Lower leg skin (tissue), 4 donors: ENCODE data around the gene ASAP2. TPM values are rescaled to one million over a fixed set of nuclear protein-coding genes. Genes with fewer than 3 reads are reported as not detected.

ENCODE experiments used
- DNase-seq, 2 donors: peaks; one replicate each; pipeline ENCODE4 v3.0.0-alpha.2; 2019; ENCODE audit warnings: low spot score in 2 of 2
- H3K4me3 ChIP-seq: fragments of 200-600 bp; sonication (generic); 2 replicates; pipeline ENCODE4 v1.5.1; 2017; ENCODE audit warnings: mild to moderate bottlenecking, low read depth; ENCODE audit not compliant: poor library complexity, severe bottlenecking
- CTCF ChIP-seq, 3 donors: fragments of 450-650 bp; IDR thresholded peaks; one replicate each; pipeline ENCODE4 v1.5.1; 2016; ENCODE audit warnings: antibody characterized with exemption in 3 of 3, mild to moderate bottlenecking in 3 of 3, moderate library complexity in 2 of 3
- POLR2A ChIP-seq, 2 donors: fragments of 450-650 bp; IDR thresholded peaks; one replicate each; pipeline ENCODE4 v1.6.1; 2016 to 2017; ENCODE audit warnings: antibody characterized with exemption in 2 of 2, mild to moderate bottlenecking in 1 of 2, moderate library complexity in 1 of 2
- WGBS, 2 donors: methylation state at CpG; one replicate each; pipeline ENCODE4 v1.1.5; 2018; 5-methylcytosine and 5-hydroxymethylcytosine counted together
- intact Hi-C: fragments of 100-400 bp; cut with DNase I; formaldehyde crosslinking; loops from one replicate; pipeline ENCODE4 v1.15.0; 2023; ENCODE audit warnings: low total_unique reads
- total RNA-seq, 4 donors: library from RNA; depleted of rRNA; stranded (reverse); fragments of >200 nt; gene quantifications; one replicate each; pipeline ENCODE4 v1.1.0, GENCODE V29; 2016

Gene ASAP2
- total RNA-seq, 4 donors from 2014 or later = 30.4 to 40.7 (median 33.1) TPM

- TF ChIP-seq CTCF (IDR thresholded peaks at IDR 0.05) (no peak), POLR2A (IDR thresholded peaks at IDR 0.05) (no peak)
- intact Hi-C loops = loop anchor here (10.0 kb wide), 1 partner anchor 130 kb away; no protein-coding TSS in a partner anchor
- no peak for DNase-seq
- 90 to 93% methylated on average over 3 of the region's 3 CpGs for WGBS, 2 donors
- no peak overlapping the region for H3K4me3 ChIP-seq
Observed at GRCh38 chr2:9204939-9205338, 1.7 kb upstream of the ASAP2 start.

GRCh38 chr2:9205486-9205885, 1.1 kb upstream of the ASAP2 start:
- DNase-seq = no peak

DNA sequence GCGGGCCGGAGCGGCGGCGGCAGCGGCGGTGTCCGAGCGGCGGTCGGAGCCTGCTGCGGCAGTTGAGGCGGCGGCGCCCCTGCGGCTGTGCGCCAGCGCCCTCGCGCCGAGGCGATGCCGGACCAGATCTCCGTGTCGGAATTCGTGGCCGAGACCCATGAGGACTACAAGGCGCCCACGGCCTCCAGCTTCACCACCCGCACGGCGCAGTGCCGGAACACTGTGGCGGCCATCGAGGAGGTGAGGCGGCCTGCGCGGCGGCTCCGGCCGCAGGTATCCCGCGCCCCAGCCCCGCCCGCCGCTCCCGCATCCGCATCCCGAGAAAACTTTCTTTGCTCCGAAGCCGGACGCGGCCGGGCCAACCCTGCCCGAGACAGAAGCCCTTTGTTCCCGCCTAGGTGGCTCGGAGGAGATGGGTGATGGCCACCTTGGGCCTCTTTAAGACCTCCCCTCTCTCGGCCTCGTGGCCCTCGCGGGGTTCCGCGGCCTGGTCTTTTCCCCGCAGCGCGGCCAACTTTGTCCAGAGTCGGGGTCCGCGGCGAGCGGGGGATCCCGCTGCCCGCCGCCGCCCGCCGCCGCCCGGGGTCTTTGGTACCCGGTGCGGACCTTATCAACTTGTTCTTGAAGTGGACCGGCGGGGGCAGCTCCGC, 504 bp downstream of the ASAP2 start:
- DNase-seq = peak in 1 of 2 donors; percentile 91
- intact Hi-C loops = loop anchor here (10.0 kb wide), 1 partner anchor 128 kb away; no protein-coding TSS in a partner anchor
- TF ChIP-seq POLR2A (IDR thresholded peaks at IDR 0.05) (no peak), CTCF (IDR thresholded peaks at IDR 0.05) (no peak)
- peak overlapping the region; percentile 74 for H3K4me3 ChIP-seq
- 0% methylated on average over 3 to 45 of the region's 84 CpGs for WGBS, 2 donors

More at GRCh38 chr2:9205486-9205885, 1.1 kb upstream of the ASAP2 start:
- no peak overlapping the region for H3K4me3 ChIP-seq
- 56 to 57% methylated on average over 6 of the region's 6 CpGs for WGBS, 2 donors
- TF ChIP-seq CTCF (IDR thresholded peaks at IDR 0.05) (no peak), POLR2A (IDR thresholded peaks at IDR 0.05) (no peak)
- intact Hi-C loops = loop anchor here (10.0 kb wide), 1 partner anchor 129 kb away; no protein-coding TSS in a partner anchor

GRCh38 chr2:9207641-9208311, 1.2 kb downstream of the ASAP2 start:
- TF ChIP-seq POLR2A (IDR thresholded peaks at IDR 0.05) (no peak), CTCF (IDR thresholded peaks at IDR 0.05) (no peak)
- peak overlapping the region; percentile 74 for H3K4me3 ChIP-seq
- intact Hi-C loops = loop anchor here (10.0 kb wide), 1 partner anchor 127 kb away; no protein-coding TSS in a partner anchor
- WGBS, 2 donors = 2 to 3% methylated on average over 9 to 24 of the region's 34 CpGs
- DNase-seq = peak in 1 of 2 donors; percentile 87

- intact Hi-C loops = loop anchor here (10.0 kb wide), 1 partner anchor 126 kb away; no protein-coding TSS in a partner anchor
- H3K4me3 ChIP-seq = no peak overlapping the region
- 19 to 38% methylated on average over 1 of the region's 1 CpG for WGBS, 2 donors
- TF ChIP-seq CTCF (IDR thresholded peaks at IDR 0.05) (no peak), POLR2A (IDR thresholded peaks at IDR 0.05) (no peak)
- DNase-seq = no peak
Observed at GRCh38 chr2:9208875-9209274, 2.3 kb downstream of the ASAP2 start.
